NCI-H2196 (cell line): Measurements from ENCODE around the gene EFNA5.
"Not testable (repeated sequence)": the region's sequence is repeated elsewhere in the genome, so short reads cannot be mapped to it uniquely, and the experiment has no call there.

ENCODE experiments used
- DNase-seq: peaks from one replicate; lab custom pipeline; 2025; ENCODE audit not compliant: unreplicated experiment; lab: John Stamatoyannopoulos, UW

EFNA5 gene

GRCh38 chr5:107499237-107499636 lies 171.5 kb downstream of the EFNA5 start:
- no peak for DNase-seq

- DNase-seq, result no peak
Observed at GRCh38 chr5:107496466-107496865, 174.3 kb downstream of the EFNA5 start.

GRCh38 chr5:107494129-107494528 lies 176.6 kb downstream of the EFNA5 start:
- DNase-seq, result not testable (repeated sequence)

- no peak for DNase-seq
Observed at GRCh38 chr5:107487056-107487542, 183.6 kb downstream of the EFNA5 start.

- DNase-seq, result no peak
Observed at GRCh38 chr5:107486489-107486888, 184.2 kb downstream of the EFNA5 start.

- DNase-seq, result no peak
Observed at GRCh38 chr5:107485184-107485583, 185.6 kb downstream of the EFNA5 start.

- DNase-seq, result no peak
Observed at GRCh38 chr5:107484281-107484680, 186.5 kb downstream of the EFNA5 start.

- DNase-seq, result no peak
Observed at GRCh38 chr5:107483231-107484024, 187.3 kb downstream of the EFNA5 start.

- no peak for DNase-seq
Observed at GRCh38 chr5:107478068-107478641, 192.6 kb downstream of the EFNA5 start.

GRCh38 chr5:107477492-107477891 lies 193.2 kb downstream of the EFNA5 start:
- DNase-seq, result no peak

- DNase-seq, result no peak
Observed at GRCh38 chr5:107476783-107477182, 194.0 kb downstream of the EFNA5 start.

GRCh38 chr5:107474716-107475489 lies 195.8 kb downstream of the EFNA5 start:
- no peak for DNase-seq

GRCh38 chr5:107474361-107474715 lies 196.4 kb downstream of the EFNA5 start:
- DNase-seq, result no peak

- no peak for DNase-seq
Observed at GRCh38 chr5:107472620-107473064, 198.1 kb downstream of the EFNA5 start.

- no peak for DNase-seq
Observed at GRCh38 chr5:107470295-107470582, 200.5 kb downstream of the EFNA5 start.

- no peak for DNase-seq
Observed at GRCh38 chr5:107469485-107470294, 201.0 kb downstream of the EFNA5 start.

GRCh38 chr5:107469064-107469463 lies 201.7 kb downstream of the EFNA5 start:
- no peak for DNase-seq

- no peak for DNase-seq
Observed at GRCh38 chr5:107468276-107468675, 202.5 kb downstream of the EFNA5 start.

- DNase-seq, result no peak
Observed at GRCh38 chr5:107467137-107467932, 203.4 kb downstream of the EFNA5 start.

- no peak for DNase-seq
Observed at GRCh38 chr5:107466233-107466769, 204.4 kb downstream of the EFNA5 start.
